ENCODE data around the gene GATAD2B. TPM values are rescaled to one million over a fixed set of nuclear protein-coding genes. Genes with fewer than 3 reads are reported as not detected.
"Not testable (repeated sequence)": the region's sequence is repeated elsewhere in the genome, so short reads cannot be mapped to it uniquely, and the experiment has no call there.

Gene GATAD2B
- total RNA-seq, 4 donors from 2014 or later = 22.0 to 40.7 (median 28.1) TPM

GRCh38 chr1:153899509-153899908 is 23.3 kb downstream of the GATAD2B start:
- no peaks in the 10 kb centered on the region for H3K36me3 ChIP-seq
- H3K27me3 ChIP-seq = no peaks in the 10 kb centered on the region
- intact Hi-C loops (cut with DNase I; ENCODE audit: low total_unique reads) = no loop called here
- H3K4me3 ChIP-seq = no peak overlapping the region
- TF ChIP-seq POLR2A (IDR thresholded peaks at IDR 0.05) = no peak
- no peak for TF ChIP-seq CTCF (IDR thresholded peaks at IDR 0.05 in 4 of 5, conservative IDR thresholded peaks at IDR 0.05 in 1 of 5)
- DNase-seq = no peak
- peaks cover 22 to 29% of the 10 kb centered on the region in 2 donors for H3K4me1 ChIP-seq
- peak overlapping the region in 2 of 4 donors; percentile 79 to 81 for H3K27ac ChIP-seq
- in situ Hi-C loops (cut with MboI; ENCODE audit: low sequenced_read_pairs in 4 of 4) = no loop called here
- H3K9me3 ChIP-seq = no peaks in the 10 kb centered on the region
- ATAC-seq = no peak

- intact Hi-C loops (cut with DNase I; ENCODE audit: low total_unique reads); H3K9me3 ChIP-seq; in situ Hi-C loops (cut with MboI; ENCODE audit: low sequenced_read_pairs in 4 of 4); H3K4me3 ChIP-seq; H3K27me3 ChIP-seq; H3K36me3 ChIP-seq; ATAC-seq; DNase-seq: not testable (repeated sequence)
- Histone ChIP-seq H3K27ac (peak overlapping the region; percentile 69 to 81 (median 78)), H3K4me1 (peaks cover 12 to 25% of the 10 kb centered on the region in 2 donors)
Measured at GRCh38 chr1:153895866-153896265, 26.9 kb downstream of the GATAD2B start.

- H3K9me3 ChIP-seq; H3K27ac ChIP-seq; in situ Hi-C loops (cut with MboI; ENCODE audit: low sequenced_read_pairs in 4 of 4); ATAC-seq; H3K36me3 ChIP-seq; DNase-seq; intact Hi-C loops (cut with DNase I; ENCODE audit: low total_unique reads); H3K4me3 ChIP-seq; H3K27me3 ChIP-seq: not testable (repeated sequence)
- peaks cover 19 to 24% of the 10 kb centered on the region in 2 donors for H3K4me1 ChIP-seq
Measured at GRCh38 chr1:153891042-153891441, 31.7 kb downstream of the GATAD2B start.

- H3K9me3 ChIP-seq = no peaks in the 10 kb centered on the region
- no peak overlapping the region for H3K4me3 ChIP-seq
- ATAC-seq = no peak
- TF ChIP-seq CTCF (IDR thresholded peaks at IDR 0.05 in 4 of 5, conservative IDR thresholded peaks at IDR 0.05 in 1 of 5) = no peak
- no peak for TF ChIP-seq POLR2A (IDR thresholded peaks at IDR 0.05)
- H3K27ac ChIP-seq = peak overlapping the region in 1 of 4 donors; percentile 10
- in situ Hi-C loops (cut with MboI; ENCODE audit: low sequenced_read_pairs in 4 of 4) (no loop called here), intact Hi-C loops (cut with DNase I; ENCODE audit: low total_unique reads) (no loop called here)
- no peak for DNase-seq
- H3K36me3 ChIP-seq = no peaks in the 10 kb centered on the region
- H3K27me3 ChIP-seq = no peaks in the 10 kb centered on the region
- peaks cover 15 to 26% of the 10 kb centered on the region in 2 donors for H3K4me1 ChIP-seq
Measured at GRCh38 chr1:153888533-153888932, 34.2 kb downstream of the GATAD2B start.

- Histone ChIP-seq H3K27me3 (no peaks in the 10 kb centered on the region), H3K4me1 (peaks cover 38 to 49% of the 10 kb centered on the region in 2 donors), H3K4me3 (no peak overlapping the region), H3K27ac (no peak overlapping the region), H3K9me3 (no peaks in the 10 kb centered on the region), H3K36me3 (no peaks in the 10 kb centered on the region)
- in situ Hi-C loops (cut with MboI; ENCODE audit: low sequenced_read_pairs in 4 of 4) = no loop called here
- no peak for ATAC-seq
- intact Hi-C loops (cut with DNase I; ENCODE audit: low total_unique reads) = no loop called here
- TF ChIP-seq POLR2A (IDR thresholded peaks at IDR 0.05) (no peak), CTCF (IDR thresholded peaks at IDR 0.05 in 4 of 5, conservative IDR thresholded peaks at IDR 0.05 in 1 of 5) (no peak)
- DNase-seq = no peak
Measured at GRCh38 chr1:153886127-153886526, 36.6 kb downstream of the GATAD2B start.

- DNase-seq (no peak), ATAC-seq (no peak)
- Histone ChIP-seq H3K27me3 (no peaks in the 10 kb centered on the region), H3K36me3 (no peaks in the 10 kb centered on the region), H3K9me3 (no peaks in the 10 kb centered on the region), H3K27ac (no peak overlapping the region), H3K4me3 (no peak overlapping the region), H3K4me1 (peaks cover 56 to 66% of the 10 kb centered on the region in 2 donors)
- TF ChIP-seq CTCF (IDR thresholded peaks at IDR 0.05 in 4 of 5, conservative IDR thresholded peaks at IDR 0.05 in 1 of 5) = no peak
- no peak for TF ChIP-seq POLR2A (IDR thresholded peaks at IDR 0.05)
- in situ Hi-C loops (cut with MboI; ENCODE audit: low sequenced_read_pairs in 4 of 4) (no loop called here), intact Hi-C loops (cut with DNase I; ENCODE audit: low total_unique reads) (no loop called here)
Measured at GRCh38 chr1:153883223-153883622, 39.5 kb downstream of the GATAD2B start.
